NCI-H1694 (cell line): ENCODE measurements around the gene RASL10B.
"Not testable (repeated sequence)": the region's sequence is repeated elsewhere in the genome, so short reads cannot be mapped to it uniquely, and the experiment has no call there.

Source experiments
- DNase-seq: peaks from one replicate; lab custom pipeline; 2025; lab: John Stamatoyannopoulos, UW

The RASL10B gene

GRCh38 chr17:35731239-35731916 lies at the start of gene RASL10B:
Gene RASL10B, plus strand, starts transcription at chr17:35731639. Its CDS starts 3,546 bp downstream, at chr17:35735185.
- no peak for DNase-seq

GRCh38 chr17:35683591-35683990 lies 47.8 kb upstream of the RASL10B start:
- no peak for DNase-seq

- no peak for DNase-seq
These were observed 47.2 kb upstream of the RASL10B start for GRCh38 chr17:35684055-35684802.

GRCh38 chr17:35692512-35693210 lies 38.8 kb upstream of the RASL10B start:
- no peak for DNase-seq

- DNase-seq = no peak
These were observed 37.8 kb upstream of the RASL10B start for GRCh38 chr17:35693662-35694061.

- DNase-seq = no peak
These were observed 36.5 kb upstream of the RASL10B start for GRCh38 chr17:35694906-35695305.

- no peak for DNase-seq
These were observed 35.8 kb upstream of the RASL10B start for GRCh38 chr17:35695613-35696012.

- DNase-seq = no peak
These were observed 32.6 kb upstream of the RASL10B start for GRCh38 chr17:35698800-35699199.

- no peak for DNase-seq
These were observed 31.3 kb upstream of the RASL10B start for GRCh38 chr17:35700150-35700549.

GRCh38 chr17:35701491-35701890 lies 29.9 kb upstream of the RASL10B start:
- no peak for DNase-seq

- not testable (repeated sequence) for DNase-seq
These were observed 28.1 kb upstream of the RASL10B start for GRCh38 chr17:35703308-35703707.

GRCh38 chr17:35705230-35705629 lies 26.2 kb upstream of the RASL10B start:
- DNase-seq = no peak

- no peak for DNase-seq
These were observed 25.7 kb upstream of the RASL10B start for GRCh38 chr17:35705705-35706104.

GRCh38 chr17:35708149-35708548 lies 23.3 kb upstream of the RASL10B start:
- DNase-seq = no peak

- no peak for DNase-seq
These were observed 22.5 kb upstream of the RASL10B start for GRCh38 chr17:35708951-35709350.

GRCh38 chr17:35709874-35710273 lies 21.6 kb upstream of the RASL10B start:
- DNase-seq = peak; percentile 61

GRCh38 chr17:35710950-35711349 lies 20.5 kb upstream of the RASL10B start:
- no peak for DNase-seq

- DNase-seq = no peak
These were observed 18.2 kb upstream of the RASL10B start for GRCh38 chr17:35713069-35713728.

- DNase-seq = no peak
These were observed 16.5 kb upstream of the RASL10B start for GRCh38 chr17:35714988-35715387.

GRCh38 chr17:35715416-35715815 lies 16.0 kb upstream of the RASL10B start:
- DNase-seq = no peak

- DNase-seq = no peak
These were observed 15.3 kb upstream of the RASL10B start for GRCh38 chr17:35716173-35716572.

- DNase-seq = no peak
These were observed 14.5 kb upstream of the RASL10B start for GRCh38 chr17:35716897-35717465.
